AG08396 (cell line): ENCODE results near the gene KCNJ10.

Source experiments
- DNase-seq: peaks from one replicate; pipeline ENCODE4 v3.0.0; 2012; ENCODE audit warnings: low spot score, mixed read lengths

KCNJ10 gene

GRCh38 chr1:159990005-159990404 is 80.0 kb downstream of the KCNJ10 start:
- no peak for DNase-seq

- no peak for DNase-seq
Measured at GRCh38 chr1:159989581-159989980, 80.4 kb downstream of the KCNJ10 start.

GRCh38 chr1:159988006-159988405 is 82.0 kb downstream of the KCNJ10 start:
- no peak for DNase-seq

DNA sequence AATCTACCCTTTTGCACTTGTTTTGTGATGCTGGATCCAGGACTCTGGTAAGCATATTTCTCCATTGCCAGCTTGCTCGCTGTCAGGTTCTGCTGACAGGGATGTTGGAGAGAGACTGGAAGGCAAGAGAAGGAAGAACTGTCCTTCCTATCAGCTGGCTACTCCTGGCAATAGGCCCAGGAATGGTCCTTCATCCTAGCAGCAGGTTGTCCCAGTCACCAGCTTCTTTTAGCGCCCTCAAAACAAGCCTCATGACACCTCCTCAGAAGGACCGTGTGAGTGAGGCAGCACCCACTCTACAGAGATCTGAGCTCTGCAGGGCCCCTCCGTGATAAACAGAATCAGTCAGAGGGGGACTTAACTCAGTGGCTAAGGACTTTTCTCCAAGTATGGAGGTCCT is 82.8 kb downstream of the KCNJ10 start:
- DNase-seq, result no peak

GRCh38 chr1:159986531-159986930 is 83.4 kb downstream of the KCNJ10 start:
- no peak for DNase-seq

DNA sequence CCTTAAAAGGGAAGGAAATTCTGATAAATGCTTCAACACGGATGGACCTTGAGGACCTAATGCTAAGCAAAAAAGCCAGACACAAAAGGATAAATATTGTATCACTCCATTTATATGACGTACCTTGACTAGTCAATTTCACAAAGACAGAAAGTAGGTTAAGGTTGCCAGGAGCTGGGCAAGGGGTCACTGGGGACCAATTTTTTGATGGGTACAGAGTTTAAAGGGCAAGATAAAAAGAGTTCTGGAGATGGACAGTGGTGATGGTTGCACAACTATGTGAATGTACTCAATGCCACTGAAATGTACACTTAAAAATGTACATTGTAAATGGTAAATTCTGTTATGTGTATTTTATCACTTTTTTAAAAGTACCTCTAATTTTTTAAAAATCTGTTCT is 83.9 kb downstream of the KCNJ10 start:
- DNase-seq, result no peak

- no peak for DNase-seq
Measured at GRCh38 chr1:159985473-159985872, 84.5 kb downstream of the KCNJ10 start.

GRCh38 chr1:159983681-159984080 is 86.3 kb downstream of the KCNJ10 start:
- no peak for DNase-seq

- no peak for DNase-seq
Measured at GRCh38 chr1:159982280-159982679, 87.7 kb downstream of the KCNJ10 start.

- DNase-seq, result no peak
Measured at GRCh38 chr1:159981351-159982055, 88.5 kb downstream of the KCNJ10 start.

- DNase-seq, result no peak
Measured at GRCh38 chr1:159980786-159981185, 89.2 kb downstream of the KCNJ10 start.

- no peak for DNase-seq
Measured at GRCh38 chr1:159980076-159980475, 89.9 kb downstream of the KCNJ10 start.

DNA sequence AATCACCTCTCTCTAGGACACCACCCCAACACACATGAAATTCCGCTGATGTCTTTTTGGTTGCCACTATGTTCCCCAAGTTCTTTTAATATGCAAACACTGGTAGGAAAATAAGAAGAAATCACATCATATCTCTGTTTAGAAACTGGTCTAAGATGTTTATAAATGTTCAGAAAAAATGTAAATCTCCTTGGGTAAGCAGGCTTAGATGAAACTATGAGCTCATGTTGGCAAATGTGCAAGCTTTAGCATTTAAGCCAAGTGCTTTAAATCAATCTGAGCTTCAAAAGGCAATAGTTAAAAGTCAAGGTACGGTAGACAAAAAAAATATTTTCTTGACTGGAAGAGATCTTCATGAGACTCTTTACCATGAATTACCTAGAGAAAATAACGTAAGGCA is 90.7 kb downstream of the KCNJ10 start:
- no peak for DNase-seq

- DNase-seq, result no peak
Measured at GRCh38 chr1:159978107-159978398, 91.9 kb downstream of the KCNJ10 start.

GRCh38 chr1:159977364-159978106 is 92.4 kb downstream of the KCNJ10 start:
- no peak for DNase-seq

GRCh38 chr1:159974350-159974965 is 95.5 kb downstream of the KCNJ10 start:
- DNase-seq, result no peak

GRCh38 chr1:159973350-159973940 is 96.5 kb downstream of the KCNJ10 start:
- no peak for DNase-seq

DNA sequence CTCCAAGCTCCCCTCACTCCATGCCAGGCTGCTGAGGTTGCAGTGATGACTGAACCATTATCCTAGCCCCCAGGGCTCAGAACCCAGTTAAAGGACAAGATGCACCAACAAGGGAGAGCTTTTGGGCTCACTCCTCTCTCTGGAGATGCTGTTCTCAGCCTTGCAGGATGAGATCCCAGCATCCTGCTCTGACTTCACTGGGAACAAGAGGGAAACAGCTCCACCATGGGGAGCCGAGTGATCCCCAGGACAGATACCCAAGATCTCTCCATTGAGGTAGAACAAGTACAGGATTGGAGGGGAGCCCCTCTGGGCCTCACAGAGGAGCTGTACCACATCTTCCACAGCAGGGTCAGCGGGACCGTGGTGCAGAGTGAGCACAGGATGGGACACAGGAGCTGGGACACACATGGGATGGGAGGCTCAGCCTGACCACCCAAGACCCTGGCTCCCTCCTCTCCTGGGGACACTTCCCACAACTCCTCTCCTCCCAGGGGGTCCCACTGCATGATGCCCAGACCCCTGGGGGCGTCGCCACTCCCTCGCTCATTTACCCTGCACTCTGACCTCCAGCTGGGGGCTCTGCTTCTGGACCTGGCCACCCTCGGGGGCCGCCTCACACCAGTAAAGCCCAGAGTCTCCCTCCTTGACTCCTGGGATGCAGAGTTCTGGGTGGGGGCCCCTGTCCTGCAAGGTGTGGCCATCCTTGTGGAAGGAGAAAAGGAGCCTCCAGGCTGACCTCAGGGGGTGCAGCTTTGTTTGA is 97.3 kb downstream of the KCNJ10 start:
- no peak for DNase-seq

DNA sequence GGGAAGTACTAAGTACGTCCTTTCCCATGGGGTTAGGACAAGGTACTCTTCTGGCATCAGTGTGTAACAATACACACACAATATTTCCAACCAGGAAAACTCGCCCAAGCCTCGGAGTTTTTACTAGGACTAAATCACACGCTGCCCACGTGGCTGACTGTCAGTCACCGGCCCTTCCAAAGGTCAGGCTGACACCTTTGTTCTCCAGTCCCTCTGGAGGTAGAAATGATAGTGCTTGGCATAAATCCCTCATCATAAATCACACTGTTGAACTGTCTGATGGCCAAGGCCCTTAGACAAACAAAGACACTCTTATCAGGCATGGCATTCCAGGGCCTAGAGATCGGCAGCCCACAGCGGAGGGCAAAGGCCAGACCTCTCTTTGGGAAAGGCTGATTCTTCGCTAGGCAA is 99.0 kb downstream of the KCNJ10 start:
- DNase-seq, result no peak

DNA sequence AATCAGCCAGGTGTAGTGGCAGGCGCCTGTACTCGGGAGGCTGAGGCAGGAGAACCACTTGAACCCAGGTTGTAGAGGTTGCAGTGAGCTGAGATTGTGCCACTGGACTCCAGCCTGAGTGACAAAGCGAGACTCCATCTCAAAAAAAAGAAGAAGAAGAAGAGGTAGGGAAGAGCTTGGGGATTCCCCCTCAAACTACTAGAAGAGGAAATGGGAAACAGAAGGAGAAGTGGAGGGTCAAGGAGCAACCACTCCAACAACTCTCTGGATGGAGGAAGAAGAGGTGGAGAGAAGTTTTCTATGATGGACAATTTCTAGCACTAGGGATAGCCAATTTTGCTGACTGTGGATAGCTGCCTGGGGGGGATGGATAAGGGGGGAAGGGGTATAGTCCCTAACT is 101.1 kb downstream of the KCNJ10 start:
- no peak for DNase-seq

GRCh38 chr1:159965263-159965662 is 104.7 kb downstream of the KCNJ10 start:
- DNase-seq, result no peak

GRCh38 chr1:159964144-159964543 is 105.8 kb downstream of the KCNJ10 start:
- no peak for DNase-seq
